SK-N-SH treated with all-trans-retinoic acid at 6 μM for 48 hours (cell line): ENCODE results near the gene CLCN6.

ENCODE experiments used
- BACH2 ChIP-seq: fragments of 250-450 bp; sonication (Bioruptor Pico); IDR thresholded peaks from 2 replicates; pipeline ENCODE4 v1.9.0; 2021; ENCODE audit warnings: mild to moderate bottlenecking, borderline replicate concordance
- CREB5 ChIP-seq: fragments of 250-450 bp; sonication (Bioruptor Pico); IDR thresholded peaks from 2 replicates; pipeline ENCODE4 v1.5.1; 2020; ENCODE audit warnings: low read depth, mild to moderate bottlenecking, moderate library complexity
- CSDC2 ChIP-seq: fragments of 250-450 bp; sonication (Bioruptor Pico); IDR thresholded peaks from 2 replicates; pipeline ENCODE4 v1.5.0; 2020; ENCODE audit warnings: mild to moderate bottlenecking, moderate library complexity
- OSR1 ChIP-seq: fragments of 250-450 bp; sonication (Bioruptor Pico); IDR thresholded peaks from 2 replicates; pipeline ENCODE4 v1.8.0; 2022; ENCODE audit warnings: moderate library complexity, mild to moderate bottlenecking, inconsistent platforms
- RARB ChIP-seq: fragments of 250-450 bp; sonication (Bioruptor Pico); IDR thresholded peaks from 2 replicates; pipeline ENCODE4 v1.8.0; 2021; ENCODE audit warnings: mild to moderate bottlenecking, moderate library complexity
- SNAI2 ChIP-seq: fragments of 250-450 bp; sonication (Bioruptor Pico); IDR thresholded peaks from 2 replicates; pipeline ENCODE4 v1.5.0; 2020; ENCODE audit warnings: mild to moderate bottlenecking, moderate library complexity
- TSHZ2 ChIP-seq: fragments of 250-450 bp; sonication (Bioruptor Pico); IDR thresholded peaks from 2 replicates; pipeline ENCODE4 v1.5.0; 2020; ENCODE audit warnings: mild to moderate bottlenecking, moderate library complexity
- ZFP30 ChIP-seq: fragments of 450-650 bp; formaldehyde crosslinking; IDR thresholded peaks from 2 replicates; pipeline ENCODE4 v1.5.0; 2022; ENCODE audit warnings: mild to moderate bottlenecking, moderate library complexity
- ZNF565 ChIP-seq: fragments of 450-650 bp; formaldehyde crosslinking; conservative IDR thresholded peaks from 2 replicates; pipeline ENCODE4 v1.5.0; 2020; ENCODE audit warnings: low read depth, mild to moderate bottlenecking, moderate library complexity
- ZNF8 ChIP-seq: fragments of 450-650 bp; formaldehyde crosslinking; IDR thresholded peaks from 2 replicates; pipeline ENCODE4 v1.5.0; 2020; ENCODE audit warnings: mild to moderate bottlenecking, moderate library complexity

- TF ChIP-seq ZNF8 (CRISPR knock-in tag) = no peak
- TF ChIP-seq CREB5 (CRISPR knock-in tag) = no peak
- TF ChIP-seq ZNF565 = no peak
- no peak for TF ChIP-seq CSDC2 (CRISPR knock-in tag)
- TF ChIP-seq BACH2 (CRISPR knock-in tag) = no peak
- TF ChIP-seq RARB (CRISPR knock-in tag) = no peak
- TF ChIP-seq ZFP30 (CRISPR knock-in tag) = no peak
- TF ChIP-seq OSR1 (CRISPR knock-in tag) = no peak
- TF ChIP-seq TSHZ2 (CRISPR knock-in tag) = no peak
- no peak for TF ChIP-seq SNAI2 (CRISPR knock-in tag)
Measured at GRCh38 chr1:11858613-11858967, 52.6 kb downstream of the CLCN6 start, which contains the start of gene NPPB.
